Stimulated activated CD8-positive, alpha-beta memory T cell treated with anti-CD3 and anti-CD28 coated beads, Interleukin-15, amount 100 ng/mL, for 24 hours (primary cell): Measurements from ENCODE around the gene BCL3.

ENCODE experiments used
- DNase-seq: peaks from one replicate; pipeline ENCODE4 v3.0.0-alpha.2; 2020; ENCODE audit warnings: low read depth

BCL3 gene

GRCh38 chr19:44741841-44742329 is 6.6 kb upstream of the BCL3 start:
- DNase-seq = no peak

- no peak for DNase-seq
These were observed 6.0 kb upstream of the BCL3 start for GRCh38 chr19:44742330-44743061.

GRCh38 chr19:44744871-44745332 is 3.6 kb upstream of the BCL3 start:
- no peak for DNase-seq

GRCh38 chr19:44745341-44745831 is 3.1 kb upstream of the BCL3 start:
- no peak for DNase-seq

GRCh38 chr19:44745887-44746600 is 2.5 kb upstream of the BCL3 start:
- DNase-seq = no peak

- no peak for DNase-seq
These were observed 1.9 kb upstream of the BCL3 start for GRCh38 chr19:44746616-44746945.

- peak; percentile 88 for DNase-seq
These were observed 1.4 kb upstream of the BCL3 start for GRCh38 chr19:44746946-44747738.

GRCh38 chr19:44747739-44748425 is 626 bp upstream of the BCL3 start:
- DNase-seq = no peak

- DNase-seq = no peak
These were observed 784 bp downstream of the BCL3 start for GRCh38 chr19:44749292-44749691.

GRCh38 chr19:44749994-44750393 is 1.5 kb downstream of the BCL3 start:
- no peak for DNase-seq

- no peak for DNase-seq
These were observed 3.8 kb downstream of the BCL3 start for GRCh38 chr19:44752123-44752815.

GRCh38 chr19:44752816-44753625 is 4.5 kb downstream of the BCL3 start:
- peak; percentile 75 for DNase-seq

GRCh38 chr19:44753626-44753931 is 5.1 kb downstream of the BCL3 start:
- no peak for DNase-seq

GRCh38 chr19:44753932-44754749 is 5.6 kb downstream of the BCL3 start:
- peak; percentile 43 for DNase-seq

GRCh38 chr19:44754750-44755080 is 6.2 kb downstream of the BCL3 start:
- DNase-seq = no peak

- DNase-seq = no peak
These were observed 6.7 kb downstream of the BCL3 start for GRCh38 chr19:44755219-44755618.

GRCh38 chr19:44756089-44756562 is 7.6 kb downstream of the BCL3 start:
- no peak for DNase-seq

- DNase-seq = no peak
These were observed 8.7 kb downstream of the BCL3 start for GRCh38 chr19:44757057-44757734.
